ENCODE data around the gene CALHM3.

DNA sequence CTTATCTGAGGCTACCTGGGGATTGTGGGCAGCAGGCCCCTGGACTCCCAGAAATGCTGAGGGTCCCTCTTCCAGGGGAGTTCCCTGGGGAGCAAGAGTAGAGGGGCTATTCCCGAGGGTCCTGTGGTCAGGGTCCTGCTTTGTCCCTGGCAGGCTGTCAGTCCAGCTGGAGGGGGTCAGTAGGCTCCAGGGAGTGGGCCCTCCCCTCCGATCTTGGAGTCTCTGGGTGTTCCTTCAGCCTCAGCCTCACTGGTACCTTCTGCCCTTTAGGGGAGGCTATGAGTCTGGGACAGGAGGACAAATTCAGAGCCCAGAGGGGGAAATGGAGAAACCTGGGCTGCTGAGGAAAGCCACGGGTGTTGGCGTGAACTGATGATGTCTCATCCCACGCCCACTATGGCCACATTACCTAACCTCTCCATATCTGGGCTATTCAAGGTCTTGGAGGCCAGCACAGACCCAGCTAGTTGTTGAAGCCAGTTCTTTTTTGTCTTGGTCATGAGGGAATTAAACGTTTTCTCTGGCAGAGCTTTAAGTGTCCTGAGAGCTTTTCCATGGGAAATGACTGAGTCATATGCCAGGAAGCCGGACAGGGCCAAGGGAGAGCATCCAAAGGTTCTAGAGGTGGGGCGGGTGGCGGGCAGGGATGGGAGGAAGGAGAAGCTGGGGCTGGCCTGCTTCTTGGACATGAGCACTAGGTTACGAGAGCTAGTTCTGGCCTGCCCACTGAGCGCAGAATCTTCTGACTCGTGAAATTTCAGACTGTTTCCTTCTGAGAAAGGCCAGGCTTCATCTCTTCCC lies 33.1 kb downstream of the CALHM3 start:
- TF ChIP-seq, protein P1, sequence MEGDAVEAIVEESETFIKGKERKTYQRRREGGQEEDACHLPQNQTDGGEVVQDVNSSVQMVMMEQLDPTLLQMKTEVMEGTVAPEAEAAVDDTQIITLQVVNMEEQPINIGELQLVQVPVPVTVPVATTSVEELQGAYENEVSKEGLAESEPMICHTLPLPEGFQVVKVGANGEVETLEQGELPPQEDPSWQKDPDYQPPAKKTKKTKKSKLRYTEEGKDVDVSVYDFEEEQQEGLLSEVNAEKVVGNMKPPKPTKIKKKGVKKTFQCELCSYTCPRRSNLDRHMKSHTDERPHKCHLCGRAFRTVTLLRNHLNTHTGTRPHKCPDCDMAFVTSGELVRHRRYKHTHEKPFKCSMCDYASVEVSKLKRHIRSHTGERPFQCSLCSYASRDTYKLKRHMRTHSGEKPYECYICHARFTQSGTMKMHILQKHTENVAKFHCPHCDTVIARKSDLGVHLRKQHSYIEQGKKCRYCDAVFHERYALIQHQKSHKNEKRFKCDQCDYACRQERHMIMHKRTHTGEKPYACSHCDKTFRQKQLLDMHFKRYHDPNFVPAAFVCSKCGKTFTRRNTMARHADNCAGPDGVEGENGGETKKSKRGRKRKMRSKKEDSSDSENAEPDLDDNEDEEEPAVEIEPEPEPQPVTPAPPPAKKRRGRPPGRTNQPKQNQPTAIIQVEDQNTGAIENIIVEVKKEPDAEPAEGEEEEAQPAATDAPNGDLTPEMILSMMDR (IDR thresholded peaks at IDR 0.05) = no peak
- TF ChIP-seq POLR2AphosphoS5 (IDR thresholded peaks at IDR 0.05; ENCODE audit: insufficient read depth in 1 of 2, low read depth in 1 of 2) = peak; percentile 73 to 83
